Mucosa of descending colon (tissue), 3 donors: ENCODE measurements around the gene SORCS1. TPM values are rescaled to one million over a fixed set of nuclear protein-coding genes. Genes with fewer than 3 reads are reported as not detected.

Source experiments
- ATAC-seq: fragments of 200-7000 bp; cut with Tn5 transposase; one replicate; pipeline ENCODE4 v1.9.1; 2020; ENCODE audit warnings: mild to moderate bottlenecking, moderate library complexity
- DNase-seq, 3 donors: peaks; one replicate each; pipeline ENCODE4 v3.0.0-alpha.2; 2020
- H3K36me3 ChIP-seq: fragments of 200-600 bp; one replicate; pipeline ENCODE4 v1.8.0; 2021; ENCODE audit warnings: low read depth, mild to moderate bottlenecking
- H3K4me1 ChIP-seq: fragments of 200-600 bp; one replicate; pipeline ENCODE4 v1.8.0; 2021; ENCODE audit warnings: low read depth, mild to moderate bottlenecking
- H3K4me3 ChIP-seq: fragments of 200-600 bp; one replicate; pipeline ENCODE4 v1.8.0; 2021; ENCODE audit warnings: mild to moderate bottlenecking
- H3K9me3 ChIP-seq: fragments of 200-600 bp; one replicate; pipeline ENCODE4 v1.8.0; 2021; ENCODE audit warnings: mild to moderate bottlenecking
- intact Hi-C, 2 donors: fragments of 100-400 bp; cut with DNase I in 1 of 2; cut with micrococcal nuclease in 1 of 2; formaldehyde crosslinking; loops; one replicate each; pipeline versions ENCODE4 v1.11.0 to v1.11.1; 2022; cut with DNase I, micrococcal nuclease
- total RNA-seq, 3 donors: library from RNA; stranded (reverse); fragmentation: NEBNext Ultra II Directional in 2 of 3; extraction: Animal tissue kit (Norgen Biotek cat#: 25700) in 2 of 3; gene quantifications; one replicate each; pipeline versions ENCODE4 v1.2.1 to v1.2.4, GENCODE V29; 2021 to 2023
- TF ChIP-seq, protein P1 (sequence below): fragments of 200-600 bp; IDR thresholded peaks from one replicate; pipeline ENCODE4 v1.8.0; 2022; ENCODE audit warnings: antibody characterized with exemption, mild to moderate bottlenecking
- donor health status: DM: no; HTN: no; CAD: no; lungs with moderate emphysema.
- donor health status: DM: no; HTN: no; CAD: no.
- donor health status: DM: no; HTN: yes; CAD: no.

Gene SORCS1
- total RNA-seq, 3 donors from 2014 or later = 0.80 to 13.2 (median 0.93) TPM

- TF ChIP-seq, protein P1, sequence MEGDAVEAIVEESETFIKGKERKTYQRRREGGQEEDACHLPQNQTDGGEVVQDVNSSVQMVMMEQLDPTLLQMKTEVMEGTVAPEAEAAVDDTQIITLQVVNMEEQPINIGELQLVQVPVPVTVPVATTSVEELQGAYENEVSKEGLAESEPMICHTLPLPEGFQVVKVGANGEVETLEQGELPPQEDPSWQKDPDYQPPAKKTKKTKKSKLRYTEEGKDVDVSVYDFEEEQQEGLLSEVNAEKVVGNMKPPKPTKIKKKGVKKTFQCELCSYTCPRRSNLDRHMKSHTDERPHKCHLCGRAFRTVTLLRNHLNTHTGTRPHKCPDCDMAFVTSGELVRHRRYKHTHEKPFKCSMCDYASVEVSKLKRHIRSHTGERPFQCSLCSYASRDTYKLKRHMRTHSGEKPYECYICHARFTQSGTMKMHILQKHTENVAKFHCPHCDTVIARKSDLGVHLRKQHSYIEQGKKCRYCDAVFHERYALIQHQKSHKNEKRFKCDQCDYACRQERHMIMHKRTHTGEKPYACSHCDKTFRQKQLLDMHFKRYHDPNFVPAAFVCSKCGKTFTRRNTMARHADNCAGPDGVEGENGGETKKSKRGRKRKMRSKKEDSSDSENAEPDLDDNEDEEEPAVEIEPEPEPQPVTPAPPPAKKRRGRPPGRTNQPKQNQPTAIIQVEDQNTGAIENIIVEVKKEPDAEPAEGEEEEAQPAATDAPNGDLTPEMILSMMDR = no peak
- intact Hi-C loops = no loop called here
These were observed 182.9 kb downstream of the SORCS1 start for GRCh38 chr10:106981452-106982075.

DNA sequence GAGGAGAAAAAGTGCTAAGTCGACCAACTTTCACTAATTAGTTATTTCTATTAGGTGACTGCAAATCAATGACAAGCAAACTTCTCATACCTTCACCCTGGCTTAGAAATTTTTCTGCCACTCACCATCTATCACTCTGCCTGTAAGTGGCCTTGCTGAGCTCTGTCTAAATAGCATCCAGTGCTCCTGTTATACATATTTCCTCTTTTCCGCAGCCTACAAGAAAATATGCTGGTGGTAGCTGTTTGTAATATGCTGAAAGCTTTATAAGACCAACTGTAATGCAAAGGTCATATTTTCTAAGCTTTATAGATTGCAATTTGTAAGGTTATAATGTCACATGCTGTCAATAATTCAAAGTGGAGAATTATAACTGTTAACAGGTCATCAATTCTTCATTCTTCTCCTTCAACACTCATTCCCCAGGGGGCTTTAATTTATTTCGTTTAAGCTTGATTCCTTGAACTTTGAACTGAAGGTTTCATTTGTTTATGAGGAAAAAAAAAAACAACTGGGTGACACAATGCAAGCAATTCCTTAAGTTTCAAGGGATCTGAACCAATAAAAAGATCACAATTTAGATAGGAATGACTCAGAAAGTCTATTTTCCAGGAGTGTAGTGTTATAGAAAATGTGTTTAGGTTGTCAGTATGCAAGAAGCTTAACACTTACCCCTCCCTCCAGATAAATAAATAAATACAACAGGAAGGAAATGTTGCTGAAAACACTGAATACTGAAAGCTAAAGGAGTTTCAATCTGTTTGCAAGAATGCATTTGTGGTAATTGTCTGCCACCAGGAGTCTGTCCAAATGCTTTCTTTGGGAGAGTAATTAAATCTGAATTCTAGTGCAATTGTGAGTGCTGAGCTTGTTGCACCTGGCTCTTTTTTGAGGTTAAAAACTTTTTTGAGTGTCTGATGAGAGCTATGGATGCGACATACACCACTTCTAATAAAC is 183.7 kb downstream of the SORCS1 start:
- Histone ChIP-seq H3K4me3 (no peak overlapping the region), H3K4me1 (no peaks in the 10 kb centered on the region), H3K9me3 (no peaks in the 10 kb centered on the region), H3K36me3 (no peaks in the 10 kb centered on the region)
- intact Hi-C loops = no loop called here
- DNase-seq = no peak
- TF ChIP-seq, protein P1 = no peak
- no peak for ATAC-seq

More at GRCh38 chr10:106981452-106982075, 182.9 kb downstream of the SORCS1 start:
- ATAC-seq = no peak
- Histone ChIP-seq H3K36me3 (no peaks in the 10 kb centered on the region), H3K9me3 (no peaks in the 10 kb centered on the region), H3K4me3 (no peak overlapping the region), H3K4me1 (no peaks in the 10 kb centered on the region)
- no peak for DNase-seq

DNA sequence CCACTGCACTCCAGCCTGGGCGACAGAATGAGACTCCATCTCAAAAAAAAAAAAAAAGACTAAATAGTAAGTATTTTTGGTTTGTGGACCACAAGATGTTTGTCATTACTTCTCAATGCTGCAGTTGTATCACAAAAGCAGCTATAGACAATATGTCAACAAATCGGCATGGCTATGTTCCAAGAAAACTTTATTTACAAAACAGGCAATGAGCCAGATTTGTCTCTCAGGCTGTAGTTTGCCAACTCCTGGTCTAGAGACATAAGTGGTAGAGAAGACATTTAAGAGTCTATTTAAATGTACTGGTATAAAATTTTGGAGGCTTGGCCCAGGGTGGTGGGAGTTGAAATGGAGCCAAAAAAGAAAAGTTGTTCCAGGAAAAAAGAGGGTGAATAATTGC is 185.8 kb downstream of the SORCS1 start:
- no peaks in the 10 kb centered on the region for H3K36me3 ChIP-seq
- DNase-seq = peak in 1 of 3 donors; percentile 25
- ATAC-seq = no peak
- no peak overlapping the region for H3K4me3 ChIP-seq
- intact Hi-C loops = no loop called here
- TF ChIP-seq, protein P1 = no peak
- H3K4me1 ChIP-seq = no peaks in the 10 kb centered on the region
- H3K9me3 ChIP-seq = no peaks in the 10 kb centered on the region

DNA sequence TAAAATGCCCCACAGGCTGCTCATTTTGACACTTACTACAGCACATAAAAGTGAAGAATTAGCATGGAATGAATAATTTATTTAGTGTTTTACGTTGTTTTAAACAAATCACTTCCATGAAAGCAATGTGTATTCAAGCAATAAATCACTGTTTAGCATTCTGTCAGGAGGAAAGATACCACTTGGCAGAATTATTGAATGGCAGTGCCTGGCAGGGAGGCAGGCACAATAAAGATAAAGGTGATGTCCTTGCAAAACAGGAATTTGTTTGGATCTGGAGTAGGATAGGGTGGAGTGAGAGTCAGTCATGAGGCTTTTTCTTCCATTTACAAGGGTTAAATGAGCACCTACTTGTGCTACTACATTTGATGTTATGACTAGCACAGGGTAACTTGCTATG is 190.8 kb downstream of the SORCS1 start:
- H3K4me1 ChIP-seq = peaks cover 4% of the 10 kb centered on the region
- no peaks in the 10 kb centered on the region for H3K36me3 ChIP-seq
- H3K9me3 ChIP-seq = no peaks in the 10 kb centered on the region
- intact Hi-C loops = no loop called here
- H3K4me3 ChIP-seq = no peak overlapping the region
- no peak for ATAC-seq
- no peak for DNase-seq
- TF ChIP-seq, protein P1 = no peak

GRCh38 chr10:106973288-106973687 is 191.2 kb downstream of the SORCS1 start:
- no peaks in the 10 kb centered on the region for H3K36me3 ChIP-seq
- peaks cover 4% of the 10 kb centered on the region for H3K4me1 ChIP-seq
- no peaks in the 10 kb centered on the region for H3K9me3 ChIP-seq
- TF ChIP-seq, protein P1 = no peak
- intact Hi-C loops = no loop called here
- H3K4me3 ChIP-seq = no peak overlapping the region
- no peak for ATAC-seq
- no peak for DNase-seq
